ENCODE data around the gene CHRM4. TPM values are rescaled to one million over a fixed set of nuclear protein-coding genes. Genes with fewer than 3 reads are reported as not detected.
A peak's percentile ranks its signal among the peaks of the same experiment; 100 is the strongest.

Gene CHRM4
- total RNA-seq, 1 donor from 2014 or later, result 0.27 TPM

DNA sequence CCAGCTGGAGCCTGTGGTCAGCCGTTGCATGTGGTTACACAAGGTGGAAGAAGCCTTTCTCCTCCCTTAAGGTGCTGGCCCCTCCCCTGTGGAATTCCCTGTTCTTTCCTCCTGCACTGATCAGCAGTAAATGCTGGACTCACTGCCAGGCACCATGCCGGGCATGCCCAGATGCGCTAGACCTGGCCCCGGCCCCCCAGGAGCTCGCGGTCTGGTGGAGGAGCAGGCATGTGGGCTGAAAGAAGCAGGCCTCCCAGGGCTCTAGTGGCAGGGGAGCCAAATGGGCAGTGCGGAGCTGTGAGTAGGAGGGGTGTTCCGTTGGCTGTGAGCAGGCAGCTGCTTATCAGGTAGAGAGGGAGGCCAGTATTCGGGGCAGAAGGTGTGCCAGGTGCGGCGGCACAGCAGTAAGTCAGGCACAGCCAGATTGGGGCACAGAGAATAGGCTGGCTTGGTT, 34.1 kb downstream of the CHRM4 start:
- H3K4me1 Mint-ChIP-seq (ENCODE audit: low read depth, unreplicated experiment), result peaks cover 16% of the 10 kb centered on the region
- Histone ChIP-seq H3K79me2 (ENCODE audit: insufficient read depth, low read length) (peaks cover 65% of the 10 kb centered on the region), H3K4me3 (ENCODE audit: insufficient read depth, low read depth, low read length) (no peak overlapping the region), H3K27ac (ENCODE audit: low read depth, low read length) (no peak overlapping the region), H3K4me2 (ENCODE audit: low read length) (no peak overlapping the region), H3K36me3 (ENCODE audit: insufficient read depth, low read length) (no peaks in the 10 kb centered on the region), H4K20me1 (ENCODE audit: insufficient read depth, low read length) (peaks cover 57% of the 10 kb centered on the region), H3K9ac (ENCODE audit: low read length) (no peak overlapping the region), H2AFZ (ENCODE audit: low read depth, low read length) (no peak overlapping the region), H3K9me3 (ENCODE audit: insufficient read depth, low read depth, low read length) (no peaks in the 10 kb centered on the region), H3K4me1 (ENCODE audit: insufficient read depth, low read length) (peaks cover 18% of the 10 kb centered on the region), H3K27me3 (ENCODE audit: insufficient read depth, low read length) (no peaks in the 10 kb centered on the region)
- H3K27ac Mint-ChIP-seq (ENCODE audit: unreplicated experiment), result no peak overlapping the region
- TF ChIP-seq, protein P1, sequence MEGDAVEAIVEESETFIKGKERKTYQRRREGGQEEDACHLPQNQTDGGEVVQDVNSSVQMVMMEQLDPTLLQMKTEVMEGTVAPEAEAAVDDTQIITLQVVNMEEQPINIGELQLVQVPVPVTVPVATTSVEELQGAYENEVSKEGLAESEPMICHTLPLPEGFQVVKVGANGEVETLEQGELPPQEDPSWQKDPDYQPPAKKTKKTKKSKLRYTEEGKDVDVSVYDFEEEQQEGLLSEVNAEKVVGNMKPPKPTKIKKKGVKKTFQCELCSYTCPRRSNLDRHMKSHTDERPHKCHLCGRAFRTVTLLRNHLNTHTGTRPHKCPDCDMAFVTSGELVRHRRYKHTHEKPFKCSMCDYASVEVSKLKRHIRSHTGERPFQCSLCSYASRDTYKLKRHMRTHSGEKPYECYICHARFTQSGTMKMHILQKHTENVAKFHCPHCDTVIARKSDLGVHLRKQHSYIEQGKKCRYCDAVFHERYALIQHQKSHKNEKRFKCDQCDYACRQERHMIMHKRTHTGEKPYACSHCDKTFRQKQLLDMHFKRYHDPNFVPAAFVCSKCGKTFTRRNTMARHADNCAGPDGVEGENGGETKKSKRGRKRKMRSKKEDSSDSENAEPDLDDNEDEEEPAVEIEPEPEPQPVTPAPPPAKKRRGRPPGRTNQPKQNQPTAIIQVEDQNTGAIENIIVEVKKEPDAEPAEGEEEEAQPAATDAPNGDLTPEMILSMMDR (IDR thresholded peaks at IDR 0.05; ENCODE audit: insufficient read depth, low read depth, low read length), result no peak
- no peak for TF ChIP-seq EZH2 (IDR thresholded peaks at IDR 0.05; ENCODE audit: insufficient read depth, low read length)
- no peaks in the 10 kb centered on the region for H3K9me3 Mint-ChIP-seq (ENCODE audit: unreplicated experiment)
- H3K36me3 Mint-ChIP-seq (ENCODE audit: low read depth, unreplicated experiment), result peaks cover 6% of the 10 kb centered on the region
- no peaks in the 10 kb centered on the region for H3K27me3 Mint-ChIP-seq (ENCODE audit: low read depth, unreplicated experiment)
- no peak overlapping the region for H3K4me3 Mint-ChIP-seq (ENCODE audit: unreplicated experiment)
- no peak for DNase-seq (ENCODE audit: low read depth)
- no peak for FAIRE-seq

DNA sequence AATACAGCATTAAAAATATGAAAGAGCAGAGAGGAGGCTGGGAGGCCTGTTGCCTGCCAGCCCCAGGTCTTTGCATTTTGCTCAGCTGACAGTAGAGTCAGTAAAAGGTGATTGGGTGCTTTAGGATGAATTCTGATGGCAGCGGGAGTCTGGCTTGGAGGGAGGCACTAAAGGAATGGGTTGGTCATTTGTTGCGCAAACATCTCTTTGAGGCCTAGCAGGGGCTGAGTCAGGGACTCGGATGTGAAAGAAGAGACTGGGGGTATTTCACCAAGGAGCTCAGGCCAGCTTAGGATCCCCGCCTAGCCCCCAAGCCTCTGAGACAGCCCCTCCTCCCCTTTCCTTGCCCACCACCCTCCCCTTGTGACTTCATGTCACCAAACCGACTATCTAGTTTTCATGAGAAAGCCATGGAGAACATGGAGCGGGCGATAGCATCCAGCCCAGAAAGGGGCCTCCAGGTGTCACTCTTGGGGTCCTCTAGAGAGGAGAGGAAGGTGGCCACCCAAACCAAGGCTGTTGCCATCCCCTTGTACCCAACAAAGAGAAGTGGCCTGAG, 34.6 kb downstream of the CHRM4 start:
- Mint-ChIP-seq H3K4me1 (ENCODE audit: low read depth, unreplicated experiment) (peaks cover 13% of the 10 kb centered on the region), H3K36me3 (ENCODE audit: low read depth, unreplicated experiment) (peaks cover 6% of the 10 kb centered on the region), H3K27ac (ENCODE audit: unreplicated experiment) (peak overlapping the region; percentile 77), H3K27me3 (ENCODE audit: low read depth, unreplicated experiment) (no peaks in the 10 kb centered on the region), H3K4me3 (ENCODE audit: unreplicated experiment) (peak overlapping the region; percentile 47), H3K9me3 (ENCODE audit: unreplicated experiment) (no peaks in the 10 kb centered on the region)
- Histone ChIP-seq H3K9me3 (ENCODE audit: insufficient read depth, low read depth, low read length) (no peaks in the 10 kb centered on the region), H3K4me2 (ENCODE audit: low read length) (no peak overlapping the region), H3K4me1 (ENCODE audit: insufficient read depth, low read length) (peaks cover 13% of the 10 kb centered on the region), H3K9ac (ENCODE audit: low read length) (no peak overlapping the region), H3K79me2 (ENCODE audit: insufficient read depth, low read length) (peaks cover 65% of the 10 kb centered on the region), H3K36me3 (ENCODE audit: insufficient read depth, low read length) (no peaks in the 10 kb centered on the region), H3K27ac (ENCODE audit: low read depth, low read length) (no peak overlapping the region), H3K27me3 (ENCODE audit: insufficient read depth, low read length) (no peaks in the 10 kb centered on the region), H2AFZ (ENCODE audit: low read depth, low read length) (no peak overlapping the region), H3K4me3 (ENCODE audit: insufficient read depth, low read depth, low read length) (no peak overlapping the region), H4K20me1 (ENCODE audit: insufficient read depth, low read length) (peaks cover 62% of the 10 kb centered on the region)
- DNase-seq (ENCODE audit: low read depth) (peak; percentile 29), FAIRE-seq (no peak)
- no peak for TF ChIP-seq EZH2 (IDR thresholded peaks at IDR 0.05; ENCODE audit: insufficient read depth, low read length)
- TF ChIP-seq, protein P1 (IDR thresholded peaks at IDR 0.05; ENCODE audit: insufficient read depth, low read depth, low read length), result no peak

GRCh38 chr11:46353698-46354097, 37.9 kb downstream of the CHRM4 start:
- Mint-ChIP-seq H3K9me3 (ENCODE audit: unreplicated experiment) (no peaks in the 10 kb centered on the region), H3K4me1 (ENCODE audit: low read depth, unreplicated experiment) (peaks cover 17% of the 10 kb centered on the region), H3K4me3 (ENCODE audit: unreplicated experiment) (no peak overlapping the region), H3K27me3 (ENCODE audit: low read depth, unreplicated experiment) (no peaks in the 10 kb centered on the region), H3K27ac (ENCODE audit: unreplicated experiment) (no peak overlapping the region), H3K36me3 (ENCODE audit: low read depth, unreplicated experiment) (peaks cover 6% of the 10 kb centered on the region)
- no peaks in the 10 kb centered on the region for H3K27me3 ChIP-seq (ENCODE audit: insufficient read depth, low read length)
- no peak overlapping the region for H3K9ac ChIP-seq (ENCODE audit: low read length)
- no peak overlapping the region for H3K27ac ChIP-seq (ENCODE audit: low read depth, low read length)
- TF ChIP-seq, protein P1 (IDR thresholded peaks at IDR 0.05; ENCODE audit: insufficient read depth, low read depth, low read length), result no peak
- TF ChIP-seq EZH2 (IDR thresholded peaks at IDR 0.05; ENCODE audit: insufficient read depth, low read length), result no peak
- peaks cover 4% of the 10 kb centered on the region for H3K4me1 ChIP-seq (ENCODE audit: insufficient read depth, low read length)
- no peak for FAIRE-seq
- no peak overlapping the region for H2AFZ ChIP-seq (ENCODE audit: low read depth, low read length)
- no peaks in the 10 kb centered on the region for H3K9me3 ChIP-seq (ENCODE audit: insufficient read depth, low read depth, low read length)
- H3K4me3 ChIP-seq (ENCODE audit: insufficient read depth, low read depth, low read length), result no peak overlapping the region
- H4K20me1 ChIP-seq (ENCODE audit: insufficient read depth, low read length), result peaks cover 78% of the 10 kb centered on the region
- no peak for DNase-seq (ENCODE audit: low read depth)
- peaks cover 80% of the 10 kb centered on the region for H3K79me2 ChIP-seq (ENCODE audit: insufficient read depth, low read length)
- H3K4me2 ChIP-seq (ENCODE audit: low read length), result no peak overlapping the region
- H3K36me3 ChIP-seq (ENCODE audit: insufficient read depth, low read length), result no peaks in the 10 kb centered on the region
